HG02623 (cell line): ENCODE measurements around the gene ATF5.
A peak's percentile ranks its signal among the peaks of the same experiment; 100 is the strongest.

Source experiments
- ATAC-seq: cut with Tn5 transposase; IDR thresholded peaks from one replicate; pipeline ENCODE4 v1.9.1; 2021; ENCODE audit warnings: moderate library complexity; ENCODE audit not compliant: unreplicated experiment

Gene ATF5

DNA sequence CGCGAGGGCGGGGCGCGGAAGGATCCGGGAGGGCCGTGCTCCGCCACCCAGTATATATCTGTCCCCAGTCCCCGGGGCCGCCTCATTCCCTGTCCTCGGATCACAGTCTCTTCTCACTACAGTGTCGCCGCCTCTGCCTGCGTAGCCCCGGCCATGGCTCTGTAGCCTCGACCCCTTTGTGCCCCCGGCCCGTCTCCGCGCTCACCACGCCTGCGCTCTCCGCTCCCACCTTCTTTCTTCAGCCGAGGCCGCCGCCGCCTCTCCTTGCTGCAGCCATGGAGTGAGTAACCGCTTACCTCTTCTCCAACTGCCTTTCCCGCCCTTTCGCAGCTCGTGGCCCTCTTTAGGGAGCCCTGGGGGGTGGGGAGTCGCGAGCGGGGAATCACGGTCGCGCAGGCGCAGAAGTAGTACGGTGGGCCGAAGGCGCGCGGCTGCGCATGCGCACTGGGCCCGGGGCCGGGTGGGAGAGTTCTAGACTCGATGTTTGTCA lies at the start of gene ATF5, which contains the start of gene NUP62:
Gene ATF5, plus strand, starts transcription at position 85 of the 490 bp plus-strand sequence. CDS start 1,646 bp downstream, outside the sequence.
Gene NUP62, minus strand, starts transcription at position 384 of the 490 bp plus-strand sequence. CDS start 19,697 bp downstream, outside the sequence.
- peak; percentile 32 for ATAC-seq

- ATAC-seq, result no peak
Observed at GRCh38 chr19:49879243-49879963, 49.6 kb upstream of the ATF5 start.

GRCh38 chr19:49880162-49880869 lies 48.7 kb upstream of the ATF5 start:
- no peak for ATAC-seq

DNA sequence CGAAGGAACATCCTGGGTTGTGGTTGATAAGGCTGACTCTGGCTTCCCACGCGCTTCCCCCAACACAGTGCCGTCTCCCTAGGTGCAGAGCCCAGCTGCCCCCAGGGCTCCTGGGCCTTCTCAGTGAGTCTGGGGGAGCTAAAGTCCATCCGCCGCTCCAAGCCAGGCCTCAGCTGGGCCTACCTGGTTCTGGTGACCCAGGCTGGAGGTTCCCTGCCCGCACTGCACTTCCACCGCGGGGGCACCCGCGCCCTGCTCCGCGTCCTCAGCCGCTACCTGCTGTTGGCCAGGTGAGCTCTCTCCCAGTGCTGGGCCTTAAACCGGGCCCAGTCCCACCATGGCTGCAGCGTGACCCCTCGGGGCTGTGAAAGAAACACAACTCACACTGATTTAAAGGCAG lies 47.8 kb upstream of the ATF5 start:
- no peak for ATAC-seq

GRCh38 chr19:49881672-49882394 lies 47.2 kb upstream of the ATF5 start:
- no peak for ATAC-seq

GRCh38 chr19:49882643-49883042 lies 46.4 kb upstream of the ATF5 start:
- ATAC-seq, result no peak

GRCh38 chr19:49883094-49883493 lies 45.9 kb upstream of the ATF5 start:
- ATAC-seq, result no peak

GRCh38 chr19:49884109-49884508 lies 44.9 kb upstream of the ATF5 start:
- ATAC-seq, result no peak

- ATAC-seq, result no peak
Observed at GRCh38 chr19:49884760-49885159, 44.2 kb upstream of the ATF5 start.

DNA sequence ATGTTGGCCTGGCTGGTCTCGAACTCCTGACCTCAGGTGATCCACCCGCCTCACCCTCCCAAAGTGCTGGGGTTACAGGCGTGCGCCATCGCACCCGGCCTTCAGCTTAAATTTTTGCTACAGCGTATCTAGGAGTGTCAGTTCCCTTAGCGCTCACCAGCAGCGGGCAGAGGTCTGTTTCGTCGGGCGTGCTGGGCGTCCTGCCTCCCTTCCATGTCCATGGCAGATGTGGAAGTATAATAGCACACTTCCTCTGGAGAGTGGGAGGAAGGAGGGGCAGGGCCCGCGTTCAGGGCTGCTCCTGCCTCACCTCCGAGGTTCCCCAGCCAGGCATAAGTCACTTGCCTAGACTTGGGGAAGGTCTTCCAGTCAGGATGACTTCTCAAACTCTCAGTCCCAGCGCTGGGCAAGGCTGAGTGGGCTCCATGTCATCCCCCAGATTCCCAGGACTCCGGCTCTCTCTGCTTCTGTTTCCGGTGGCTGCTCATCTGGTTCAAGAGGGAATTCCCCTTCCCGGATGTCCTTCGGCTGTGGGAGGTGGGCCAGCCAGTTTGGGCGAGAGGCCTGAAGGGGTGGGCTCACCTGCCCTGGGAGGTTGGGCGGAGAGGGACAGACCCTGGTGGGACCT lies 41.9 kb upstream of the ATF5 start:
- no peak for ATAC-seq

DNA sequence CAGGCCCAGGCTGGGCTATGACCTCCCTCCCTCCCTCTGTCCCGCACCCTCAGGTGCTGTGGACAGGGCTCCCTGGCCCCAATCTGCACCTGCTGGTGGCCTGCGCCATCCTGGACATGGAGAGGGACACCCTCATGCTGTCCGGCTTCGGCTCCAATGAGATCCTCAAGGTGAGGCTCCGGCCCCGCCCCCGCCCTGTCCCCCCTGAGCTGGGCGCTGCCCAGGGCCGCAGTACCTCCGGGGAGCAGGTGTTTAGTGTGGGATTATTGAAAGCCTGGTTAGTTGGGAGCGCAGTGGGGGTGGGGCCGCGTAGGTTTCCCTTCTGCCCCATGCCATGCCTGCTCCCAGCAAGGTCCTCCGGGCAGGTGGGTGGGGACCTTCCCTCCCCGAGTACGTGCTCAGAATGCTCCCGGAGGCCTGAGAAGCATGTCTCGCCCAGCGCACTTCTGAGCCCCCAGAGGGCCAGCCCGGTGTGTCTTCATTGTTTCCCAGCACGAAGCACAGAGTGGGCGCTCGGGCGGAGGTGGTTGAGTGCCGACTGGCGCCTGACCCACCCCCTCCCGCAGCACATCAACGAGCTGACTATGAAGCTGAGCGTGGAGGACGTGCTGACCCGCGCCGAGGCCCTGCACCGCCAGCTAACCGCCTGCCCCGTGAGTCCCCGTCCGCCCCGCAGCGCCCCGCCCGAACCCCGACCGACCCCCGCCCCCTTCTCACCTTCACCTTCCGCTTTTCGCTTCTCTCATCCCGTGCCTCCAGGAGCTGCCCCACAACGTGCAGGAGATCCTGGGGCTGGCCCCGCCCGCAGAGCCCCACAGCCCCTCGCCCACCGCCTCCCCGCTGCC lies 41.1 kb upstream of the ATF5 start:
- ATAC-seq, result no peak

- no peak for ATAC-seq
Observed at GRCh38 chr19:49888510-49888824, 40.5 kb upstream of the ATF5 start.

DNA sequence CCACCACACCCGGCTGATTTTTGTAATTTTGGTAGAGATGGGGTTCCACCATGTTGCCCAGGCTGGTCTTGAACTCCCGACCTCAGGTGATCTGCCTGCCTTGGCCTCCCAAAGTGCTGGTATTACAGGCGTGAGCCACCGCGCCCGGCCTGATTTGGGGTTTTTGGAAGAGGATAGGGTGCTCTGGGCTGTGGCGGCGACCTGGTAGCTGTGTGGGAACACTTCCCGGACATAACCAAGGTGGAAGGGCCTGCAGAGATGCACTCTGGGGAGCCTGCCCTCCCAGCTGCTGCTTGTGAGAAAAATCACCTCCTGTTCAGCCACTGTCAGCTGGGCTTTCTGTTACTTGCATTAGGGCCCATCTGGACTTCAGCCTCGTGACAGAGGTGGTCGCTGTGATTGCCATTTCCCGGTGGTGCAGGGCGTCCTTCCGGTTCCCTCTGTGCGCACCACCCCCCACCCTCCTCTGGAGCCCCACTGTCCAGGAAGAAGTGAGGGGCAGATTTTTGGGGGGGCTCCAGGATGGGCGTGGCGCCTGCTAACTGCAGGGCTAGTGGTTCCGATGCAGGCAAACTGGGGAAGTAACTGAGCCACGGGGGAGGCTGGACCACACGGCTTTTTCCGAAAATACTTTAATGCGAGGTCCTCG lies 39.8 kb upstream of the ATF5 start:
- ATAC-seq, result no peak

- ATAC-seq, result no peak
Observed at GRCh38 chr19:49889687-49890348, 39.2 kb upstream of the ATF5 start.

DNA sequence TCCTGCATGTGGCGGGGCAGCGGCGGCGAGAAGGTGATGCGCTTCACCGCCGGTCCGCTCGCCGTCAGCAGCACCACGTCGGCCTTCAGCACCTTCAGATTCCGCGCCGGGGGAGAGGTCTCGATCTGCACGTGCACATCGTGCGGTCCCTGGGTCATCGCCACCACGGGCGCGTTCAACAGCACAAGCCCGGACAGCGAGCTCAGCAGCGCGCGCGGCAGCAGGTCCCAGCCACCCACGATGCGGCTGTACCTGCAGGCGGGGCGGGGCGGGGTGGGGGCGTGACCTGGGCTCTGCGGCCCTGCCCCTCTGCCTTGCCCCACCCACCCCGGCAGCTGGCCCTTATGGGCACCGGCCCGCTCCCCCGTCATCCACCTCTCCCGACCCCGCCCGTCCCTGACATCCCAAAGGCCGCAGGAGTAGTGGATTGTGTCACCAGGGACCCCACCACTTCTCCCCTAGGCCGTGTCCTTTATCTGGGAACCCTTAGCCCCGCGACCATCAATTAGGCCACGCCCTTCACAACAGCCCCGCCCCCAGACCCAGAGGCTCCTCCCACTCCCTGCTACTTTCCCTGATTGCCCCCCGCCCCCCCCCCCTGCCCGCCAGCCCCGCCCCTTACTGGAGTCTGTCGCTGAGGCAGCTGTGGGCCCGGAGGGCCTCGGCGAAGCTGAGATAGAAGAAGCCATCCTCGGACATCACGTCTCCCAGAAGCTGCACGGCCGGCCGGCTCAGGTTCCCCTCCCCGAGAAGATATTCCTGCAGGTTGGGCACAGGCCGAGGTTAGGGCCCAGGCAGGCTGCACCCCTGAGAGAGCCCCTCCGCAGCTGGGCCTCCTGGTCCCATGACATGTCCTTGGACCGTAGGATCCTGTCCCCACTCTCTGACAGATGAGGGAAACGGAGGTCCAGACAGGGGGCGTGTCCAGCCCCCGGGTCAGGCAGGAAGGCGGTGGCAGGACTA lies 38.4 kb upstream of the ATF5 start:
- no peak for ATAC-seq

DNA sequence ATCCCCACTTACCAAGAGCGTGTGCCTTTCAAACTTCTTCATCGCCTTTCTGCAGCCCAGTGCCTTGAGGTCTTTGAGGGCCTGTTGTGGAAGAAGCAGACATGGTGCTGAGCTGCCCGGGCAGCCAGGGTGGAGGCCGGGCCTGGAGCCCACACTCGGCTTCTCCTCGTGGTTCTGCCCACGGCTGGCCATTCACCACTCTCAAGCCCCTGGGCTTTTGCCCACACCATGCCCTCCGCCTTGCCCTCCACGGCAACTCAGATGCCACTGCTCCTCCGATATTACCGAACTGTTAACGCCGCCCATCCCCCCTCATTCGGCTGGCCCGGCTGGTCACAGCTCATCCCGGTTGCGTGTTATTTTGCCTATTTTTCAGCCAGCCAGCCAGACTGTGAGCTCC lies 37.6 kb upstream of the ATF5 start:
- ATAC-seq, result no peak

DNA sequence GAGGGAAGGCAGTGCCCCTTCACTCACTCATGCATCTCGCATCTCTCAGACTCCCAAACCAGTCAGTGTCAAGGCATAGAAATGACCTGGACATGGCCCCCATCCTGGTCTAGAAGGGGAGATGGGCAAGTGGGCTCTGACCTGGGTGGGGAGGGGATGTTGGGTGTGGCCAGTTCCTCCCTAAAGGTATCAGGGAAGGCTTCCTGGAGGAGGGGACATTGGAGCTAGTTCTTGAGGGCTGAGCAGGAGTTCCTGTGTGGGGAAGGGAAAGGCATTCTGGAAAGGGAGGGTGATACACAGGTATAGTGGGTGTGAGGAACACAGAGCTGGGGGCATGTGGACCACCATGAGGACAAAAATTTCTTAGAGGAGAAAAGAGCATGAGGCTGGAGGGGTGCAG lies 36.3 kb upstream of the ATF5 start:
- no peak for ATAC-seq

DNA sequence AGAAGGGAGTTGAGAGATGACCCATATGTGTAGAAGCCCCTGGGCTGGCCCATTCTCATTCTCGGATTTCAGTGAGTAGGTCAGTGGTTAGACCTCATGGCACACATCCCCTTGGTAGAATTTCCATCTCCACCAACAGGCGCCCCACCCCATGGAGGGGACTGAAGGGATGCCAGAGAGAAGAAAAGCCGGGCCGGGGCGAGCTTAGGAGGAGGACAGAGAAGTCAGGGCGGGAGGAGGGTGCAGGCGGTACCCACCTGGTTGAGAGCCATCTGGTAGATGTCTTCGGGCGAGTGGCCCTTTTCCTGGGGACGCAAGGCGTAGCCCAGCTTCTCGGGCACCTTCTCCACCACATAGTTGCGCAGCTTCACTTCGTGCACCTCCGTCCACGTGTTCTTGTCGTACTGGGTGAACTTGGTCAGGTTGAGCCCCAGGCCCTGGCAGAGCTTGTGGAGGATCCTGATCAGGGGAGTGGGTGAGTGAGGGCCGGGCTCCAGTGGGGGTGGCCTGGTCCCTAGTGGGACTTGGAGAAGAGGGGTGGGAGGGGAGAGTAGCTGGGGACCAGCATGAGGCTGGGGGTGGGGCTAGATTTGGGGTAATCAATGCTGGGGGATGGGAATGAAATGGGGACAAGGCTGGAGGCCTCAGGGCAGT lies 34.9 kb upstream of the ATF5 start:
- no peak for ATAC-seq
